Lung (tissue), 16 donors: ENCODE measurements around the gene EMD. TPM values are rescaled to one million over a fixed set of nuclear protein-coding genes. Genes with fewer than 3 reads are reported as not detected.
A peak's percentile ranks its signal among the peaks of the same experiment; 100 is the strongest.

ENCODE experiments used
- ATAC-seq: fragments of 200-7000 bp; cut with Tn5 transposase; one replicate; pipeline ENCODE4 v1.9.1; 2020; ENCODE audit warnings: moderate number of reproducible peaks; ENCODE audit not compliant: insufficient read depth, low FRiP score
- DNase-seq, 3 donors: peaks; one replicate each; pipeline ENCODE4 v3.0.0-alpha.2; 2013 to 2017
- H3K27ac ChIP-seq, 2 donors: one replicate each; pipeline ENCODE4 v1.5.1; 2013; ENCODE audit warnings: mild to moderate bottlenecking in 2 of 2, moderate library complexity in 2 of 2, control low read depth in 1 of 2, inconsistent platforms in 1 of 2, low read depth in 1 of 2, low read length in 1 of 2
- H3K27me3 ChIP-seq, 3 donors: one replicate each; pipeline ENCODE4 v1.5.1; 2013; ENCODE audit warnings: low read length in 2 of 3; ENCODE audit not compliant: control insufficient read depth in 3 of 3, insufficient read depth in 3 of 3
- H3K36me3 ChIP-seq, 4 donors: one replicate each; pipeline ENCODE4 v1.5.1; 2013; ENCODE audit warnings: low read length in 4 of 4, mild to moderate bottlenecking in 1 of 4, moderate library complexity in 1 of 4; ENCODE audit not compliant: control insufficient read depth in 4 of 4, insufficient read depth in 4 of 4
- H3K4me1 ChIP-seq, 5 donors: one replicate each; pipeline ENCODE4 v1.5.1; 2013; ENCODE audit warnings: low read length in 5 of 5, mild to moderate bottlenecking in 2 of 5, moderate library complexity in 1 of 5; ENCODE audit not compliant: control insufficient read depth in 5 of 5, insufficient read depth in 5 of 5
- H3K4me3 ChIP-seq: one replicate; pipeline ENCODE4 v1.5.1; 2013; ENCODE audit warnings: mild to moderate bottlenecking, control low read depth, moderate library complexity
- H3K9ac ChIP-seq, 2 donors: one replicate each; pipeline ENCODE4 v1.5.1; 2013; ENCODE audit warnings: low read length in 2 of 2, control low read depth in 1 of 2; ENCODE audit not compliant: insufficient read depth in 1 of 2
- H3K9me3 ChIP-seq, 4 donors: one replicate each; pipeline ENCODE4 v1.5.1; 2013; ENCODE audit warnings: low read length in 3 of 4, mild to moderate bottlenecking in 1 of 4, moderate library complexity in 1 of 4; ENCODE audit not compliant: control insufficient read depth in 4 of 4, insufficient read depth in 3 of 4
- CTCF ChIP-seq: IDR thresholded peaks from 2 replicates; pipeline ENCODE4 v1.5.1; 2012; ENCODE audit warnings: mild to moderate bottlenecking; ENCODE audit errors: control extremely low read depth, extremely low read depth
- WGBS, 2 donors: extraction: QIAGEN DNeasy Blood & Tissue Kit; methylation state at CpG; one replicate each; pipeline ENCODE4 v1.1.7; 2013; 5-methylcytosine and 5-hydroxymethylcytosine counted together
- long read RNA-seq, 5 donors: transcript quantifications; one replicate each; lab custom pipeline, GENCODE V29; 2026
- polyA plus RNA-seq, 2 donors: library from polyadenylated mRNA; stranded (reverse); fragments of 200-250 nt; gene quantifications; one replicate each; pipeline ENCODE4 v1.2.1, GENCODE V29; 2013
- total RNA-seq, 2 donors: library from RNA; depleted of rRNA in 1 of 2; stranded (reverse); fragments of >200 nt in 1 of 2; gene quantifications; one replicate each; pipeline ENCODE4 v1.2.1, GENCODE V29; 2014 to 2021
- donor health status: control.
- donor health status: control.
- donor health status: Bipolar disorder and iron deficiency.
- donor health status: healthy.
- donor health status: DM: yes; HTN: yes; CAD: no.

Gene EMD
- 10 to 100 TPM; 33.0 to 66.9 TPM for total RNA-seq
- polyA plus RNA-seq, result 100 to 1,000 TPM in 1 of 2 donors, 10 to 100 TPM in 1; 82.7 to 108 TPM
- long read RNA-seq, donor 1, transcript EMD-202 (6 exons, 1,379 nt), result major isoform, 27 of 30 reads
- long read RNA-seq, donor 1, partial matches to known transcripts, result 0 of 30 reads
- long read RNA-seq, donor 1, other reads (novel, unspliced or antisense), result 0 of 30 reads
- long read RNA-seq, donor 2, transcript EMD-202 (6 exons, 1,379 nt), result major isoform, 12 of 14 reads
- long read RNA-seq, donor 2, partial matches to known transcripts, result 0 of 14 reads
- long read RNA-seq, donor 2, other reads (novel, unspliced or antisense), result 0 of 14 reads
- long read RNA-seq, donor 3, transcript EMD-202 (6 exons, 1,379 nt), result major isoform, 19 of 21 reads
- long read RNA-seq, donor 3, partial matches to known transcripts, result 0 of 21 reads
- long read RNA-seq, donor 3, other reads (novel, unspliced or antisense), result 0 of 21 reads
- long read RNA-seq, donor 4, transcript EMD-202 (6 exons, 1,379 nt), result major isoform, 10 of 27 reads
- long read RNA-seq, donor 4, partial matches to known transcripts, result 15 of 27 reads
- long read RNA-seq, donor 4, other reads (novel, unspliced or antisense), result 0 of 27 reads
- long read RNA-seq, donor 5, transcript EMD-202 (6 exons, 1,379 nt), result major isoform, 38 of 43 reads
- long read RNA-seq, donor 5, partial matches to known transcripts, result 0 of 43 reads
- long read RNA-seq, donor 5, other reads (novel, unspliced or antisense), result 0 of 43 reads

GRCh38 chrX:154378799-154379568 is at the start of gene EMD:
TSS of gene EMD (plus strand) at chrX:154379295. CDS start at chrX:154379485, 190 bp downstream.
- H3K36me3 ChIP-seq, result peaks cover 0 to 6% (median under 1%) of the 10 kb centered on the region in 4 donors
- H3K27ac ChIP-seq, result peak within 1 kb of the TSS; percentile 97 to 99
- peak within 1 kb of the TSS; percentile 77 to 86 for H3K9ac ChIP-seq
- peak within 1 kb of the TSS; percentile 68 for H3K4me3 ChIP-seq
- H3K4me1 ChIP-seq, result peaks cover 0 to 14% (median 2%) of the 10 kb centered on the region in 5 donors
- 0 to 39% methylated on average over 53 to 103 of the region's 103 CpGs for WGBS, 2 donors
- peaks cover 0 to 4% (median 0%) of the 10 kb centered on the region in 4 donors for H3K9me3 ChIP-seq
- H3K27me3 ChIP-seq, result no peaks in the 10 kb centered on the region
- TF ChIP-seq CTCF, result no peak
- peak; percentile 98 for DNase-seq
- peak; percentile 89 for ATAC-seq

GRCh38 chrX:154332561-154332960 is 46.5 kb upstream of the EMD start:
- no peak overlapping the region for H3K9ac ChIP-seq
- no peaks in the 10 kb centered on the region for H3K27me3 ChIP-seq
- peaks cover 0 to 5% (median 0%) of the 10 kb centered on the region in 5 donors for H3K4me1 ChIP-seq
- ATAC-seq (no peak), DNase-seq (no peak)
- H3K27ac ChIP-seq, result no peak overlapping the region
- H3K36me3 ChIP-seq, result no peaks in the 10 kb centered on the region
- 91 to 93% methylated on average over 25 to 29 of the region's 29 CpGs for WGBS, 2 donors
- H3K9me3 ChIP-seq, result peaks cover 0 to 4% (median 0%) of the 10 kb centered on the region in 4 donors
- H3K4me3 ChIP-seq, result no peak overlapping the region
- TF ChIP-seq CTCF, result no peak

DNA sequence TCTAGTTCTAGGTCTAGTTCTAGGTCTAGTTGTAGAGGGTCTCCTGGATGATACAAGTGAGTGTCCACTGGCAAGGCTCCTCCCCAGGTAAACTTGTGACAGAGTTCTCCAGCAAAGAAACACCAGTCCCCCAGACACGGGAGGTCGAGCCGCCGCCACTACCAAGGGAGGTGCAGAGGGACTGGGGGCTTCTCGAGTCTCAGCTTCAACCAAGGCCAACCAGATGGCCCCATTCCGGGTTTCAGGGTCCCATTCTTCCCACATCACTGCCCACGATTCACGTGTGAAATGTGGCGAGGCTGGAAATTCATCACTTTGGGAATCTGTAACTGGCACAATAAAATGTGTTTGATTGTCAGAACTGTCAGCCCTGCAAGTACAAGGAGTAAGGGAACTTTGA is 46.0 kb upstream of the EMD start:
- ATAC-seq (no peak), DNase-seq (no peak)
- H3K4me1 ChIP-seq, result no peaks in the 10 kb centered on the region
- H3K27me3 ChIP-seq, result no peaks in the 10 kb centered on the region
- H3K4me3 ChIP-seq, result no peak overlapping the region
- no peak for TF ChIP-seq CTCF
- H3K9ac ChIP-seq, result no peak overlapping the region
- WGBS, 2 donors, result 85 to 97% methylated on average over 9 of the region's 9 CpGs
- H3K9me3 ChIP-seq, result peaks cover 0 to 4% (median 0%) of the 10 kb centered on the region in 4 donors
- no peak overlapping the region for H3K27ac ChIP-seq
- no peaks in the 10 kb centered on the region for H3K36me3 ChIP-seq
